Inflammatory macrophage (primary cell): ENCODE measurements around the gene CBX8.
"Not testable (repeated sequence)": the region's sequence is repeated elsewhere in the genome, so short reads cannot be mapped to it uniquely, and the experiment has no call there.

Source experiments
- DNase-seq, 2 donors: peaks; one replicate each; pipeline ENCODE4 v3.0.0-alpha.2; 2020 to 2022

Gene CBX8

DNA sequence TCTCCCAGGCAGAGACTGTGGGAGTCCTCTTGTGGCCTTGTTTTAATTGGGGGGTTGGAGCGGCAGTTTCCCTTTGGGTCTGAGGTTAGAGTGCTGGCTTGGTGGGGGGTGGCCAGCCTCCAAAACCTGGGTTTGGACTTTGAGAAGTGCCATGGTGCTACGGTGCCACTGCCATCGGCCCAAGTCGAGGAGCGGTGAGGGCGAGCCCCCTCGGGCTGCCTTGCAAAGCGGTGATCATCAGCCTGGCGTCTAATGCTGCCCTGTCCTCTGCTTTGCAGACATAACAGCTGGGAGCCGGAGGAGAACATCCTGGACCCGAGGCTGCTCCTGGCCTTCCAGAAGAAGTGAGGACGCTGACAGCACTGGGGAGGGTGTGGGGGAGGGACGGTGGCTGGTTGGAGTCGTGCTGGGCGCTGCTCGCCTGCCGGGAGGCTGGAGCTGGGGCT lies 17.8 kb downstream of the CBX8 start:
- no peak for DNase-seq

GRCh38 chr17:79778504-79779083 lies 18.3 kb downstream of the CBX8 start:
- DNase-seq: no peak

DNA sequence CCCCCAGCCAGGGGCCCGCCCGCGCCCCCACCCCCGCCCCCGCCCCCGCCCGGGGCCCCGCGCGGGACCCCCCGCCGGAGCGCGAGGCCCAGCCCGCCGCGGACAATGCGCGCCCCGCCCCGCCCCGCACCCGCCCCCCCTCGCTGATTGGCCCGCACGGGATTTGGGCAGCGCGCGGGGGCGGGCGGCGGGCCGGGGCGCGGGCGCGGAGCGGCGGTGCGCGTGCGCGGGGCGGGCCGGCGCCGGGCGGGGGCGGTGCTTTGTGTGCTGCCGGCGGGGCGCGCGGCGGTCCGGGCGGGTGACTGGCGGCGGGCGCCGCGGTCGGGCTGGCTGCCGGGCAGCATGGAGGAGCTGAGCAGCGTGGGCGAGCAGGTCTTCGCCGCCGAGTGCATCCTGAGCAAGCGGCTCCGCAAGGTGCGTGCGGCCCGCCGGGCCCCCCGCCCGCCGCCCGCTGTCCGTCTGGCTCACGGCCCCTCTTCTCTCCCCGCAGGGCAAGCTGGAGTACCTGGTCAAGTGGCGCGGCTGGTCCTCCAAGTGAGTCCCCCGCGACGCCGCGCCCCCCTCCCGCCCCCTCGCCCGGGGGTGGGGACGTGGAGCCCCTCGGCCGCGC lies 18.9 kb downstream of the CBX8 start, which contains the start of gene CBX2:
Gene CBX2 (plus strand): TSS at position 255 of the 610 bp plus-strand sequence. CDS start 88 bp downstream, at position 343.
- DNase-seq: peak; percentile 55 to 87

DNA sequence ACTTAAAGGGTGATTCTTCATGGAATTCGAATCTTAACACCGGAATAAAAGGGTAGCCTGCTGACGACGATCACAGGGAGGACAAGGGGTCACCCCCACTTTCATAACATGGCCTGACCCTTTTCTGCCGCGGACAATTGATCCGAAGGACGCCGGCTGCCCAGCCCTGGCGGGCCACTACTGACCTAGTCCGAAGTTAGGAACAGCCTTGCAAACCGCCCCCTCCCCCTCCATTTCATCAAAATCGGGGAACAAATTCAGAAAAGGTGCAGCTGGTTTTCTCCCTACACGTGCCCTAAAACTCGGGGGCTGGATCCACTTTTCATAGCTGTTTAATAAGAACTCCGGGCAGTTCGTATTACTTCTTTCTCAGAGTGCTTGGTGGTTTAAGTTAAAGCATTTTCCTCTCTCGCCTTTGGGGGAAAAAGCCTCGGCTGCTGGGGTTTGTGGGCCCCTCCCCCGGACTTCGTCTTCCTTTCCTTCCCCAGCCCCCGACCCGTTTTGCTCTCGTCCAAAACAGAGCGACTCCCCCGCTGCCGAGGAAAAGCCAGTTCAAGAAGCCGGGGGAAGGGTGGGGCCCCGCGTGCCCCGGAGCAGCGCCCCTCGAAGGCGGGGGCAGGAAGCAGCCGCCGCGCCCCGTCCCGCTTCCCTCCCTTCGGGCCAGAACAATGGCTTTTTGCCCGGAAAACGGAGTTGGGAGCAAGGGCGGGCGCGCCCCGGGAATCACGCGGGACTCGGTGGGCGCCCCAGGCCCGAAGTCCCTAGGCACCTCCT lies 19.6 kb downstream of the CBX8 start:
- DNase-seq: peak; percentile 25 to 30

GRCh38 chr17:79776376-79777119 lies 20.3 kb downstream of the CBX8 start:
- DNase-seq: no peak

- DNase-seq: no peak
Measured at GRCh38 chr17:79775632-79776031, 21.2 kb downstream of the CBX8 start.

DNA sequence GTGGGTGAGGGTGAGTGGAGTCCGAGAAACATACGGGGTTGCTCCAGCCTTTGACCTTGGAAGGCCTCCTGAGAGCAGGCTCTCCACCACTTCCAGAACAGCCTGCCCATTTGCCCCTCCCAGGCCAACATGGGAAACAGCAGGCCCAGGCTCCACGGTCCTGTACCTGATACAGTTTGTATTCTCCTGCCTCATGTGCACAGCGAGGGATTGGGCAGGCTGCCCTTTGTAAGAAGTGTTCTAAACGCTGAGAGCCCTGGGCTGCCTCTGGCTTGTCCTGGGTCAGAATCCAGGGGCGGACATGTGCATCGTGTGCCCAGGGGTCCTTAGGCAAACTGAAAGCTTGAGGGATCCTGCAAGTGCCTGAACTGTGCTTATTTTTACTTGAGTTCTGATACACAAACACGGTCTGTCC lies 22.3 kb downstream of the CBX8 start:
- no peak for DNase-seq

DNA sequence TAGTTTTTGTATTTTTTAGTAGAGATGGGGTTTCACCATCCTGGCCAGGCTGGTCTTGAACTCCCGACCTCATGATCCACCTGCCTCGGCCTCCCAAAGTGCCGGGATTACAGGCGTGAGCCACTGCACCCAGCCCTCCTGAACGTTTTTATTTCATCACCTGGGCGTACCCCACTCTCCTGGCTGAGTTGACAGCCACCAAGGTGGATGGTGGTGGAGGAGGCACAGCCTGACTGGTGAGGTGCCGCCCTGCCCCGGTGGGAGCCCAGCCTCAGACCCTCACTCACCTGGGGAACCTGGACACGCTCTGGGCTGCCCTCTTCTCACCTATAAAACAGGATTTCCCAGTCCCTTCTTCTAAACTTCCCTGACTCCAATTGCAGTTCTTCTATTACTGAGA lies 24.2 kb downstream of the CBX8 start:
- DNase-seq: not testable (repeated sequence)

DNA sequence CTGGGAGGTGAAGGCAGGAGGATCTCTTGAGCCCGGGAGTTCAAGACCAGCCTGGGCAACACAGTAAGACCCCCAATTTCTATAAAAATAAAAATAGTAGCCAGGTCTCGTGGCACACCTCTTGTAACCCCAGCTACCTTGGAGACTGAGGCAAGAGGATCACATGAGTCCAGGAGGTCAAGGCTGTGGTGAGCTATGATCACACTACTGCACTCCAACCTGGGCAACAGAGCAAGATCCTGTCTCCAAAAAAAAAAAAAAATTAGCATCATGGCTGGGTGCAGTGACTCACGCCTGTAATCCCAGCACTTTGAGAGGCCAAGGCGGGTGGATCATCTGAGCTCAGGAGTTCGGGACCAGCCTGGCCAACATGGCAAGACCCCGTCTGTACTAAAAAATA lies 25.6 kb downstream of the CBX8 start:
- no peak for DNase-seq

- DNase-seq: no peak
Measured at GRCh38 chr17:79769570-79770506, 27.0 kb downstream of the CBX8 start.

GRCh38 chr17:79765708-79766107 lies 31.2 kb downstream of the CBX8 start:
- DNase-seq: no peak

DNA sequence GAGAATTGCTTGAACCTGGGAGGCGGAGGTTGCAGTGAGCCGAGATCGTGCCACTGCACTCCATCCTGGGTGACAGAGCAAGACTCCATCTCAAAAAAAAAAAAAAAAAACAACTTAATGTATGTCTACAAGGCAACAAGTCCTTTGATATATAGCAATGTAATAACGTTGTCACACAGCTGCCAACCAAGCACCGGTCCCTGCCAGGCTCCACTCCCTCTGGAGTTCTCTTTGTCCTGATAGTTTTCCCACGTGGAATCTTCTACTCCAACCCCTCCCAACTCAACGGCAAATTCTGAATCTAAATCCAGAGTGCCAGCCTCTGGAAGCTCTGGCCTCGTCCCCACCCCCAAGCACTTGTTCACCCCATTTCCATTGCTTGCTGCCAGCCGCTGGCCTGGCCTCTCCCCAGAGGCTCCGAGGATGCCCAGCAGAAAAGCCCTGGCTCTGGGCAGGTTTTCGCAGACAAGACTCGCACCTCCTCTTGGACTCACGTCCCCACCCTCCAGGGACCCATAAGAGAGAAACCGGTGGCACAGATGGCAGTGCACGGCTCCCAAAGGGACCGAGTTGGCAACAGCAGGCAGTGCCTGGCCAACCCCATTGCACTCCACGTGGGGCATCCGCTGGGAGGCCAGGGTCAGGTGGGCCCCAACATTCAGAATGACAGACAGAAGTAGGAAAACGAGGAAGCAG lies 34.8 kb downstream of the CBX8 start:
- DNase-seq: no peak

GRCh38 chr17:79760197-79760906 lies 36.5 kb downstream of the CBX8 start:
- DNase-seq: no peak

DNA sequence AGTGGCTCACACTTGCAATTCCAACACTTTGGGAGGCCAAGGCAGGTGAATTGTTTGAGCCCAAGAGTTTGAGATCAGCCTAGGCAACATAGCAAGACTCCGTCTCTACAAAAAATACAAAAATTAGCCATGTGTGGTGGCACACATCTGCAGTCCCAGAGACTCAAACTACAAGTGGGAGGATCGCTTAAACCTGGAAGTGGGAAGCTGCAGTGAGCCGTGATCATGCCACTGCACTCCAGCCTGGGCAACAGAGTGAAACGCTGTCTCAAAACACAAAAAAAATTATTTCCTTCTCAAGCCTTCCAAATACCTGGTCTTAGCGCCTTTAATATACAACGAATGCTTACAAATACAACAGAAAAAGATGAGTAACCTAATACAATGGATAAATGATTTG lies 38.6 kb downstream of the CBX8 start:
- DNase-seq: no peak

DNA sequence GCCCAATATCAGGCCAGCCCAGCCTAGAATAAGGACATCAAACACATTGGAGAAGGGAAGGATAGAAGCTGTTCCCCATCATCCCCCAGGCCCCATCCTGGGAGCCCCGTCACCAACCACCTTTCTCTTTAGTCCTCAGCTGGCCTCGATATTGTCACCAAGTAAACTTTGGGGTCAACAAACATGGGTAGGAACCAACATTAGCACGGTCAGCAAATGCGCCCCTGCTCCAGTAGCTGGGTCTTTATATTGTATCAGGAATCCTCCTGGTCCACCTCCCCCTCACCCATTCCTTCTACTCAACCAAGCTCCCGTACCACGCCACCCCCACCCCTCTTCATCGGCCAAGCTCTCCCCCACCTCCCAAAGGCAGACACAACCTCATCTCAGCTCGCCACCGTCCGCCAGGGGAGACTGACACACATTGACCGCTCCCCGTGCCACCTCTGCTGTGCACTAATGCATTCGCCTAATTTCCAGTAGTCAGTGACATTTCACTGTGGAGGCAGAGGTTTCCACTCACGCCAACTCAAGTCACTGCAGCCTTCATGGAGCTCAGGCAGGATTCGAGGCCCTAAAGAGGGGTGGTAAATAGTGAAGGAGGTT lies 39.6 kb downstream of the CBX8 start:
- DNase-seq: no peak

DNA sequence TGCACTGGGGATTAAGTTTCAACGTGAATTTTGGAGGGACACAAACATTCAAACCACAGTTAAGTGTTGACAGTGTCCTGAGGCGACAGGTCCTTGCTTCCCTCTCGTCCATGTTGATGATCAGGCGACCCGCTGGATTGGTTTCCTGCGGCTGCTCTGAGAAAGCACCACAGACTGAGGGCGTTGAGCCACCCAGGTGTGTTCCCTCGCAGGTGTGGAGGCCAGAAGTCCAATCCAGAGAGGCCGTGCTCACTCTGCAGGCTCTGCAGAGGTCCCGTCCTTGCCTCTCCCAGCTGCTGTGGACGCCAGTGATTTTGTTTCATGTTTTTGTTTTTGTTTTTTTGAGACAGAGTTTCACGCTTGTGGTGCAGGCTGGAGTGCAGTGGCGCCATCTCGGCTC lies 41.3 kb downstream of the CBX8 start:
- DNase-seq: no peak

GRCh38 chr17:79754903-79755302 lies 42.0 kb downstream of the CBX8 start:
- DNase-seq: not testable (repeated sequence)

GRCh38 chr17:79754370-79754769 lies 42.5 kb downstream of the CBX8 start:
- no peak for DNase-seq

DNA sequence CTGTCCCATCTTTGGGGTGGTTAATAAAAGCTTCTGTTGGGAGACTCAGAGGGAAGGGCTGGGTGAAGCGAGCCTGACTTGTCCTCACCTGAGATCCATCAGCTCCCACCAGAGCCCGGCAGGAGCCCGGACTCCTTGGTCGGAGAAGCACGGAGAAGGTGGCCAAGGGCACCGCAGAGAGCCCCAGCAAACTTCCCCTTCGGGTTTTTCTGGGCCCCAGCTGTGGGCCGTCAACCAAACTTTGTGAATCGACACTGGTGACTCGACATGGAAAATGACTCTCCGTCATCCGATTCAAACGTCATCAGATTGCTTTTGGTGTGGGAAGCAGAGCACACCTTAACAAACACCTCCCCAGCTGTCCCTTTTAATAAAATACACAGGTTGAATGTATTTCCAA lies 44.7 kb downstream of the CBX8 start:
- DNase-seq: peak in 1 of 2 donors; percentile 12
